Right lobe of liver (tissue), 6 donors: Measurements from ENCODE around the gene KEAP1. TPM values are rescaled to one million over a fixed set of nuclear protein-coding genes. Genes with fewer than 3 reads are reported as not detected.

Experiments used
- ATAC-seq, 4 donors: fragments of 200-7000 bp; cut with Tn5 transposase; one replicate each; pipeline ENCODE4 v1.9.1; 2020; ENCODE audit warnings: mild to moderate bottlenecking in 4 of 4, moderate library complexity in 4 of 4
- DNase-seq, 3 donors: peaks; one replicate each; pipeline ENCODE4 v3.0.0-alpha.2; 2020
- H3K27ac ChIP-seq, 3 donors: fragments of 200-600 bp; one replicate each; pipeline ENCODE4 v1.8.0; 2022
- H3K27me3 ChIP-seq, 2 donors: fragments of 200-600 bp; one replicate each; pipeline ENCODE4 v1.8.0; 2022
- H3K36me3 ChIP-seq, 4 donors: fragments of 200-600 bp; sonication (generic) in 1 of 4; one replicate each; pipeline versions ENCODE4 v1.5.1 to v1.8.0; 2017 to 2022; ENCODE audit warnings: control low read depth in 1 of 4
- H3K4me1 ChIP-seq, 4 donors: fragments of 200-600 bp; sonication (generic) in 1 of 4; one replicate each; pipeline versions ENCODE4 v1.5.1 to v1.8.0; 2017 to 2022; ENCODE audit warnings: control low read depth in 1 of 4
- H3K4me3 ChIP-seq, 3 donors: fragments of 200-600 bp; one replicate each; pipeline ENCODE4 v1.8.0; 2022
- H3K9me3 ChIP-seq, 4 donors: fragments of 200-600 bp; sonication (generic) in 1 of 4; one replicate each; pipeline versions ENCODE4 v1.5.1 to v1.8.0; 2017 to 2022; ENCODE audit warnings: control low read depth in 1 of 4
- CTCF ChIP-seq, 4 donors: fragments of 200-600 bp in 3 of 4; fragments of 450-650 bp in 1 of 4; IDR thresholded peaks; one replicate each; pipeline versions ENCODE4 v1.5.1 to v1.8.0; 2016 to 2022; ENCODE audit warnings: antibody characterized with exemption in 4 of 4, mild to moderate bottlenecking in 2 of 4
- POLR2A ChIP-seq: fragments of 450-650 bp; IDR thresholded peaks from one replicate; pipeline ENCODE4 v1.6.1; 2017; ENCODE audit warnings: antibody characterized with exemption, mild to moderate bottlenecking
- WGBS: methylation state at CpG from one replicate; pipeline ENCODE4 v1.1.6; 2018; ENCODE audit warnings: low coverage, low lambda C conversion rate; ENCODE audit not compliant: insufficient coverage; ENCODE audit errors: missing lambda C conversion rate; 5-methylcytosine and 5-hydroxymethylcytosine counted together
- intact Hi-C, 2 donors: fragments of 100-400 bp; cut with DNase I; formaldehyde crosslinking; loops; one replicate each; pipeline versions ENCODE4 v1.11.2 to v1.14.1; 2022
- total RNA-seq, 6 experiments: library from RNA; depleted of rRNA in 2 of 6; stranded (reverse); fragments of >200 nt in 2 of 6; fragmentation: NEBNext Ultra II Directional in 3 of 6; extraction: Animal tissue kit (Norgen Biotek cat#: 25700) in 3 of 6; gene quantifications; one replicate each; pipeline versions ENCODE4 v1.1.0 to v1.2.4, GENCODE V29; 2016 to 2023
- donor health status: DM: no; HTN: yes; CAD: no.
- donor health status: DM: no; HTN: no; CAD: no.
- donor health status: DM: no; HTN: no; CAD: no.
- donor health status: DM: no; HTN: yes; CAD: no.
- donor health status: DM: no; HTN: yes; CAD: no.

Gene KEAP1
- total RNA-seq, 6 experiments from 2014 or later = 36.7 to 60.7 (median 41.2) TPM

GRCh38 chr19:10550336-10550735, 47.2 kb upstream of the KEAP1 start:
- DNase-seq (no peak), ATAC-seq (no peak)
- H3K27me3 ChIP-seq = no peaks in the 10 kb centered on the region
- no peaks in the 10 kb centered on the region for H3K9me3 ChIP-seq
- peaks cover 0 to 76% (median 18%) of the 10 kb centered on the region in 4 donors for H3K36me3 ChIP-seq
- WGBS = 100% methylated on average over 5 of the region's 6 CpGs
- no peak overlapping the region for H3K27ac ChIP-seq
- H3K4me3 ChIP-seq = no peak overlapping the region
- intact Hi-C loops = no loop called here
- peaks cover 0 to 4% (median 0%) of the 10 kb centered on the region in 4 donors for H3K4me1 ChIP-seq
- no peak for TF ChIP-seq POLR2A
- TF ChIP-seq CTCF (IDR thresholded peaks at IDR 0.05) = no peak

DNA sequence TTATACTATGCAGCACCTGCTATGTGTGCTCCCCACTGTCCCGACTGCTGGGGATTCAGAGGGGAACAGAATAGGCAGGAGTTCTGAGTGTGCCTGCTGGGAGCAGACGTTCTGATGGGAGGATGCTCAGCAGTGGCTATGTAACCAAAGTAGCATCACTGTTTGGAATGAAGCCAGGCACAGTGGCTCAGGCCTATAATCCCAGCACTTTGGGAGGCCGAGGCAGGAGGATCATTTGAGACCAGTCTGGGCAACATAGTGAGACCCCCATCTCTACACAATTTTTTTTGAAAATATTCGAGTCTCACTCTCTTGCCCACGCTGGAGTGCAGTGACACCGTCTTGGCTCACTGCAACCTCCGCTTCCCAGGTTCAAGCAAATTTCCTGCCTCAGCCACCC, 46.6 kb upstream of the KEAP1 start:
- H3K4me3 ChIP-seq = no peak overlapping the region
- no peak for DNase-seq
- no peak for TF ChIP-seq CTCF (IDR thresholded peaks at IDR 0.05)
- no peak for TF ChIP-seq POLR2A
- 86% methylated on average over 4 of the region's 7 CpGs for WGBS
- no peak for ATAC-seq
- H3K9me3 ChIP-seq = no peaks in the 10 kb centered on the region
- no peak overlapping the region for H3K27ac ChIP-seq
- no peaks in the 10 kb centered on the region for H3K27me3 ChIP-seq
- peaks cover 0 to 10% (median 0%) of the 10 kb centered on the region in 4 donors for H3K4me1 ChIP-seq
- H3K36me3 ChIP-seq = peaks cover 0 to 71% (median 18%) of the 10 kb centered on the region in 4 donors
- intact Hi-C loops = no loop called here

GRCh38 chr19:10548746-10549276, 45.7 kb upstream of the KEAP1 start:
- TF ChIP-seq POLR2A (no peak), CTCF (IDR thresholded peaks at IDR 0.05) (no peak)
- intact Hi-C loops = no loop called here
- DNase-seq (no peak), ATAC-seq (no peak)
- Histone ChIP-seq H3K4me1 (peaks cover 0 to 13% (median 0%) of the 10 kb centered on the region in 4 donors), H3K36me3 (peaks cover 0 to 62% (median 17%) of the 10 kb centered on the region in 4 donors), H3K4me3 (no peak overlapping the region), H3K9me3 (no peaks in the 10 kb centered on the region), H3K27me3 (no peaks in the 10 kb centered on the region), H3K27ac (no peak overlapping the region)
- WGBS = 100% methylated on average over 7 of the region's 18 CpGs

DNA sequence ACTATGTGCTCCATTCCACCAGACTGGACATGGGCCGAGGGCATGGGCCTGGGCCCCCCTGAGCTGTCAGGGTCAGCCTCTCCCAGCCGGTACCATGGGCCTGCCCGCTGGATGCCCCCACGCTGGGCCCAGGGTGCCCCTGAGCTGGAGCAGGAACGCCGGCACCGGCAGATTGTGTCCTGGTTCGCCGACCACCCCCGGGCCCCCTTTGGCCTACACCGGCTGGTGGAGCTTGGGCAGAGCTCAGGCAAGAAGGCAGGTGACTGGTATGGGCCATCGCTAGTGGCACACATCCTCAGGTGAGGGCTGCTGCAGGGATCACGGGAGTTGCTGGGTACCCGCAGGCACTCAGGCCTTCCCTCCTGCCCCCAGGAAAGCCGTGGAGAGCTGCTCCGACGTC, 43.7 kb upstream of the KEAP1 start:
- Histone ChIP-seq H3K27ac (no peak overlapping the region), H3K9me3 (no peaks in the 10 kb centered on the region), H3K27me3 (no peaks in the 10 kb centered on the region), H3K36me3 (peaks cover 0 to 47% (median 7%) of the 10 kb centered on the region in 4 donors), H3K4me3 (no peak overlapping the region), H3K4me1 (peaks cover 0 to 13% (median 2%) of the 10 kb centered on the region in 4 donors)
- TF ChIP-seq CTCF (IDR thresholded peaks at IDR 0.05) (no peak), POLR2A (no peak)
- intact Hi-C loops = no loop called here
- DNase-seq (no peak), ATAC-seq (no peak)
- WGBS = no CpG with 5 or more reads among the region's 17 CpGs
